Panc1 (cell line): Measurements from ENCODE around the gene ROBO1. TPM values are rescaled to one million over a fixed set of nuclear protein-coding genes. Genes with fewer than 3 reads are reported as not detected.

Experiments used
- ATAC-seq: fragments of 200-7000 bp; cut with Tn5 transposase; 2 replicates; pipeline ENCODE4 v1.9.1; 2020; ENCODE audit warnings: mild to moderate bottlenecking, moderate library complexity
- BruUV-seq: library from RNA; stranded (reverse); fragments of 400-500 nt; replicated peaks from 2 replicates; lab custom pipeline; 2021; lab: Mats Ljungman, UMichigan
- CTCF ChIA-PET: fragments of 300-600 bp; sonication (Branson Sonifier 250); formaldehyde crosslinking; loops from one replicate; lab custom pipeline; 2022; ENCODE audit warnings: antibody characterized with exemption; lab: Charles Lee
- POLR2A ChIA-PET: fragments of 300-600 bp; sonication (Branson Sonifier 250); formaldehyde crosslinking; loops from one replicate; lab custom pipeline; 2022; ENCODE audit warnings: antibody characterized with exemption; lab: Charles Lee
- DNase-seq: peaks from one replicate; pipeline ENCODE4 v3.0.0-alpha.2; 2010; ENCODE audit warnings: low read depth, low spot score
- H3K27ac ChIP-seq: 2 replicates; pipeline ENCODE4 v1.5.1; 2011; ENCODE audit warnings: mild to moderate bottlenecking, low read length, inconsistent platforms
- H3K27me3 ChIP-seq: fragments of 200-500 bp; sonication (Bioruptor generic); 2 replicates; pipeline ENCODE4 v1.6.0; 2014; ENCODE audit warnings: low read length, inconsistent platforms; ENCODE audit not compliant: control insufficient read depth, insufficient read depth
- H3K36me3 ChIP-seq: fragments of 200-500 bp; sonication (Bioruptor generic); 2 replicates; pipeline ENCODE4 v1.5.1; 2014; ENCODE audit warnings: inconsistent platforms, mild to moderate bottlenecking, low read length, moderate library complexity; ENCODE audit not compliant: control insufficient read depth, insufficient read depth
- H3K4me1 ChIP-seq: 2 replicates; pipeline ENCODE4 v1.5.1; 2011; ENCODE audit warnings: inconsistent platforms, mild to moderate bottlenecking, low read length, moderate library complexity; ENCODE audit not compliant: control insufficient read depth, insufficient read depth
- H3K4me3 ChIP-seq, 2 experiments: 2 replicates each; pipeline ENCODE4 v1.5.1; 2011 to 2012; ENCODE audit warnings: low read depth in 2 of 2, low read length in 2 of 2, mild to moderate bottlenecking in 2 of 2, inconsistent platforms in 1 of 2, moderate library complexity in 1 of 2
- H3K9me3 ChIP-seq: fragments of 200-500 bp; sonication (Bioruptor generic); 2 replicates; pipeline ENCODE4 v1.5.1; 2014; ENCODE audit warnings: low read depth, mild to moderate bottlenecking, inconsistent platforms, low read length, moderate library complexity; ENCODE audit not compliant: control insufficient read depth, insufficient read depth
- CTCF ChIP-seq: fragments of 450-650 bp; IDR thresholded peaks from 2 replicates; pipeline ENCODE4 v1.5.1; 2017; ENCODE audit warnings: mild to moderate bottlenecking
- POLR2AphosphoS5 ChIP-seq: IDR thresholded peaks from 2 replicates; pipeline ENCODE4 v1.6.1; 2012; ENCODE audit warnings: mild to moderate bottlenecking, low read depth, low read length, moderate library complexity
- REST ChIP-seq, 2 experiments: IDR thresholded peaks; 2 replicates each; pipeline ENCODE4 v1.6.1; 2011 to 2012; ENCODE audit warnings: low read depth in 2 of 2, control low read depth in 1 of 2, low read length in 1 of 2, mild to moderate bottlenecking in 1 of 2, moderate library complexity in 1 of 2; ENCODE audit not compliant: insufficient read depth in 1 of 2
- SIN3A ChIP-seq: IDR thresholded peaks from 2 replicates; pipeline ENCODE4 v1.6.1; 2012; ENCODE audit warnings: low read depth, mild to moderate bottlenecking, low read length, moderate library complexity, borderline replicate concordance; ENCODE audit not compliant: insufficient read depth
- TCF7L2 ChIP-seq: IDR thresholded peaks from 2 replicates; pipeline ENCODE4 v1.6.1; 2011; ENCODE audit warnings: mild to moderate bottlenecking, low read depth, low read length, inconsistent platforms
- in situ Hi-C: cut with HindIII; loops from 2 replicates; pipeline ENCODE4 v1.10.0; 2016; ENCODE audit warnings: low sequenced_read_pairs, low pct_unique_long_range_greater_than_20kb
- intact Hi-C: fragments of 100-400 bp; cut with micrococcal nuclease; formaldehyde crosslinking; loops from one replicate; pipeline ENCODE4 v1.10.0; 2022; ENCODE audit not compliant: unreplicated experiment
- total RNA-seq: library from RNA; stranded (reverse); gene quantifications from one replicate; pipeline ENCODE4 v1.2.1, GENCODE V29; 2021; ENCODE audit not compliant: unreplicated experiment

ROBO1 gene
- total RNA-seq, 1 experiment from 2014 or later: 61.6 TPM

- intact Hi-C loops (loop anchor here (10.0 kb wide), 2 partner anchors 97 to 157 kb away; no protein-coding TSS in a partner anchor), in situ Hi-C loops (no loop called here)
- ATAC-seq (no peak), DNase-seq (no peak)
- Histone ChIP-seq H3K27ac (no peak overlapping the region), H3K4me3 (no peak overlapping the region), H3K27me3 (no peaks in the 10 kb centered on the region), H3K36me3 (no peaks in the 10 kb centered on the region), H3K9me3 (no peaks in the 10 kb centered on the region), H3K4me1 (peaks cover 13% of the 10 kb centered on the region)
- ChIA-PET CTCF (no interaction called here), POLR2A (no interaction called here)
- no TSS peak for BruUV-seq
- no peak for TF ChIP-seq SIN3A
- no peak for TF ChIP-seq POLR2AphosphoS5
- no peak for TF ChIP-seq CTCF
- no peak for TF ChIP-seq TCF7L2
- TF ChIP-seq REST (IDR thresholded peaks at IDR 0.05; ENCODE audit: insufficient read depth in 1 of 2, low read depth in 2 of 2, low read length in 1 of 2): no peak
These were observed 755.8 kb downstream of the ROBO1 start for GRCh38 chr3:79011821-79012529.

- ATAC-seq: no peak
- ChIA-PET POLR2A (no interaction called here), CTCF (no interaction called here)
- DNase-seq: no peak
- no peak overlapping the region for H3K4me3 ChIP-seq
- no peaks in the 10 kb centered on the region for H3K9me3 ChIP-seq
- TF ChIP-seq SIN3A (no peak), POLR2AphosphoS5 (no peak)
- intact Hi-C loops (loop anchor here (10.0 kb wide), 2 partner anchors 95 to 155 kb away; no protein-coding TSS in a partner anchor), in situ Hi-C loops (no loop called here)
- no peaks in the 10 kb centered on the region for H3K36me3 ChIP-seq
- no peaks in the 10 kb centered on the region for H3K27me3 ChIP-seq
- peaks cover 4% of the 10 kb centered on the region for H3K4me1 ChIP-seq
- no peak overlapping the region for H3K27ac ChIP-seq
- BruUV-seq: no TSS peak
These were observed 757.9 kb downstream of the ROBO1 start for GRCh38 chr3:79009861-79010260.

GRCh38 chr3:79006077-79006476, 761.7 kb downstream of the ROBO1 start:
- Histone ChIP-seq H3K27ac (no peak overlapping the region), H3K4me3 (no peak overlapping the region), H3K27me3 (no peaks in the 10 kb centered on the region), H3K9me3 (no peaks in the 10 kb centered on the region), H3K36me3 (no peaks in the 10 kb centered on the region), H3K4me1 (peaks cover 2% of the 10 kb centered on the region)
- TF ChIP-seq REST (IDR thresholded peaks at IDR 0.05; ENCODE audit: insufficient read depth in 1 of 2, low read depth in 2 of 2, low read length in 1 of 2): no peak
- TF ChIP-seq SIN3A: no peak
- TF ChIP-seq POLR2AphosphoS5: no peak
- TF ChIP-seq CTCF: no peak
- no peak for TF ChIP-seq TCF7L2
- no peak for ATAC-seq
- no TSS peak for BruUV-seq
- no peak for DNase-seq
- POLR2A ChIA-PET: interaction anchor here (0.5 kb wide), 1 partner anchor 194 kb away, joined by 3 read pairs; no protein-coding TSS in a partner anchor
- in situ Hi-C loops (no loop called here), intact Hi-C loops (no loop called here)
- CTCF ChIA-PET: no interaction called here
